AG09319 (cell line): ENCODE results near the gene PDLIM7.

Experiments
- DNase-seq: peaks from one replicate; pipeline ENCODE4 v3.0.0-alpha.2; 2010; ENCODE audit warnings: low read depth; ENCODE audit errors: extremely low read depth
- TF ChIP-seq, protein P1 (sequence below): IDR thresholded peaks from 2 replicates; pipeline ENCODE4 v1.5.1; 2011; ENCODE audit warnings: low read depth, mild to moderate bottlenecking, inconsistent platforms, low read length, moderate library complexity

Gene PDLIM7

GRCh38 chr5:177439518-177440053 lies 57.8 kb downstream of the PDLIM7 start:
- DNase-seq = no peak
- TF ChIP-seq, protein P1, sequence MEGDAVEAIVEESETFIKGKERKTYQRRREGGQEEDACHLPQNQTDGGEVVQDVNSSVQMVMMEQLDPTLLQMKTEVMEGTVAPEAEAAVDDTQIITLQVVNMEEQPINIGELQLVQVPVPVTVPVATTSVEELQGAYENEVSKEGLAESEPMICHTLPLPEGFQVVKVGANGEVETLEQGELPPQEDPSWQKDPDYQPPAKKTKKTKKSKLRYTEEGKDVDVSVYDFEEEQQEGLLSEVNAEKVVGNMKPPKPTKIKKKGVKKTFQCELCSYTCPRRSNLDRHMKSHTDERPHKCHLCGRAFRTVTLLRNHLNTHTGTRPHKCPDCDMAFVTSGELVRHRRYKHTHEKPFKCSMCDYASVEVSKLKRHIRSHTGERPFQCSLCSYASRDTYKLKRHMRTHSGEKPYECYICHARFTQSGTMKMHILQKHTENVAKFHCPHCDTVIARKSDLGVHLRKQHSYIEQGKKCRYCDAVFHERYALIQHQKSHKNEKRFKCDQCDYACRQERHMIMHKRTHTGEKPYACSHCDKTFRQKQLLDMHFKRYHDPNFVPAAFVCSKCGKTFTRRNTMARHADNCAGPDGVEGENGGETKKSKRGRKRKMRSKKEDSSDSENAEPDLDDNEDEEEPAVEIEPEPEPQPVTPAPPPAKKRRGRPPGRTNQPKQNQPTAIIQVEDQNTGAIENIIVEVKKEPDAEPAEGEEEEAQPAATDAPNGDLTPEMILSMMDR = no peak

- DNase-seq = no peak
- TF ChIP-seq, protein P1 = no peak
These were observed 58.9 kb downstream of the PDLIM7 start for GRCh38 chr5:177438468-177438867.

DNA sequence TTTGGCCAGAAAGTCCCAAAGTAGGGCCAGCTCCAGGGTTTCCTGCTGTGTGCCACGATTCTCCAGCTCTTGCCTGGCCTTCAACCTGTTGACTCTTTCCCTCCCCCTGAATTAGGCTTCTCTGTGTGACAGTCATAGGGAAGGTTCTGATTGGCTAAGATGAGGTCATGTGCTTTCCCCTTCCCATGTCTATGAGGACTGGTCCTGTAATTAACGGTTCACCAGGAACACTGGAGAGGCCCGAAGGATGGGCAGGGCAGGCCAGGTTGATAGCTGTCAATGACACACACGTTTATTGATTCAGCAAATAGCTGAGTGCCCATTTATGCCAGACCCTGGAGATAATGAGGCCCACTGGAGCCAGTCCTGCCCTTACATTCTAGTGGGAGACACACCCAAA lies 59.8 kb downstream of the PDLIM7 start:
- TF ChIP-seq, protein P1 = no peak
- no peak for DNase-seq

DNA sequence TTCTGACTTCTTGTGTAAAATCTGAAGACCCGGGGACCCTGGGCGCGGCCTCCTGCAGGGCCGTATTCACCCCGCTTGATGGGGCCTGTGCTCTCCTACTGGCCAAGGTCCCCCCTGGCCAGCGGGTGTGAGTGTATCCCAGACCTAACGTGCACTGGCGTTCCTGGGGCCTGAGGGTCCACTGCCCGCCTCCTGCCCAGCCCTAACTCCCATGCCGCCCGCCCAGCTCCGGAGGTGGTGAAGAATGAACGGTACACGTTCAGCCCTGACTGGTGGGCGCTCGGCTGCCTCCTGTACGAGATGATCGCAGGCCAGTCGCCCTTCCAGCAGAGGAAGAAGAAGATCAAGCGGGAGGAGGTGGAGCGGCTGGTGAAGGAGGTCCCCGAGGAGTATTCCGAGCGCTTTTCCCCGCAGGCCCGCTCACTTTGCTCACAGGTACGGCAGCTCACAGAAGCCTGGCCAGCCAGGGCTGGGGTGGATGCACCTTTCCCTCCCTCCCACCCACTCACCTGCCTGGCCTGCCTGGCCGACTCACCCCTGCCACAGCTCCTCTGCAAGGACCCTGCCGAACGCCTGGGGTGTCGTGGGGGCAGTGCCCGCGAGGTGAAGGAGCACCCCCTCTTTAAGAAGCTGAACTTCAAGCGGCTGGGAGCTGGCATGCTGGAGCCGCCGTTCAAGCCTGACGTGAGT lies 61.4 kb downstream of the PDLIM7 start:
- no peak for DNase-seq
- TF ChIP-seq, protein P1 = no peak

- TF ChIP-seq, protein P1 = no peak
- DNase-seq = no peak
These were observed 62.3 kb downstream of the PDLIM7 start for GRCh38 chr5:177434942-177435738.

DNA sequence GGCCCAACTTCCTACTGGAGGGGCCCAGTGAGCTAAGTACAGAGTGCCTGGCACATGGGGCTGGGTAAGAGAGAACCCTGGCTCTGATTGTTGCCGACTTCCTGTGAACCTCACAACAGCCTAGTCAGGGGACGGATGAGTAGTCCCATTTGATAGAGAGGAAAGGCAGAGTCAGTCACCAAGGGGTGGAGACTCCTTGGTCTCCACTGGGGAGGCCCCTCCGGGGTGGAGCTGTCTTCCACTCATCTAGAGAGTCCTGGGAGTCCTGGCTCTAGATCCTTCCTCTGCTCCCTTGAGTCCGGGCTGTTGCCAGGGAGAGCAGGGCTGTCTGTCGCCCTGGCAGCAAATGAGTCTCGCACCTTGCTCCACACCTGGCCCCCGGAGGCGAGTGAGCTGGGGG lies 63.0 kb downstream of the PDLIM7 start:
- no peak for DNase-seq
- TF ChIP-seq, protein P1 = no peak

DNA sequence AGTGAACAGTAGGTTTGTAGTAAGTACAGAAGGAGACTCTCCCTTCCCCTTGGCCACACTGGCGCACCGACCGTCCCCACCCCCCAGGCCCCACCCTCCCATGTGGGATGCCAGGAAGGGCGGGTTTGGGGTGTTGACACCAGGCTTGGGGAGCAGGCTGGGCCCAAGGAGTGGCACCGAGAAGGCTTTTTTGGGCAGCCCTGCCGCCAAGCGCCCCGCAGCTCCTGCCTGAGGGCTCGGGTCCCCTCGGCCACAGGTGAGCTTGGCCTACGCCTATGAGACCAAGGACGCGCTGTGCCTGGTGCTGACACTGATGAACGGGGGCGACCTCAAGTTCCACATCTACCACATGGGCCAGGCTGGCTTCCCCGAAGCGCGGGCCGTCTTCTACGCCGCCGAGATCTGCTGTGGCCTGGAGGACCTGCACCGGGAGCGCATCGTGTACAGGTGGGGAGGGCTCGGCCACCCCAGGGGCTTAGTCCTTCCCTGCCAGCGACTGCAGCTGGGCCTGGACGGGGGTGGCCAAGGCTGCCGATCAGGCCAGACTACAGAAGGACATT lies 63.7 kb downstream of the PDLIM7 start:
- TF ChIP-seq, protein P1 = no peak

More for the DNA sequence above, 63.7 kb downstream of the PDLIM7 start:
- no peak for DNase-seq
